ENCODE measurements around the gene GGT1. TPM values are rescaled to one million over a fixed set of nuclear protein-coding genes. Genes with fewer than 3 reads are reported as not detected.

The GGT1 gene
- total and polyA plus RNA-seq, 2 of the 8 experiments (the other 6 are each of a cell fraction or from before 2014, with no cell fraction given): 14.4 to 29.2 TPM

DNA sequence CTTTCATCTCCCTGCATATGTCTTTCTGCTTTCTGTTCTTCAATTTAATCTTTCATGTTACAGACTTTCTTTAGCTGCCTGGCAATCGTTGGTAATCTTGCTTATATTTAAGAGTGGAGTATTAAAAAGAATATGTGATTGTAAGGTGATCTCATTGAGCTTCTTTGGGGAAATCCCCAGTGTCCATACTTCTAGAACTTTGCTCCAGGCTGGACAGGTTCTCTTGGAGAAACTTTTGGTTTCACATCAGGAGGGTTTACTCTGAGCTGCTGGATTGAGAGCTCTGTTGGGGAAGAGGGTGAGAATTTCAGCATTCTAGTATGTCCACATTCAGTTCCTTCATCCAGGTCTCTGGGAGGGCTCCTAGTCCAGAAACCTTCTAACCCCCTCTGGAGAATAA is 26.2 kb upstream of the GGT1 start:
- Histone ChIP-seq H3K4me2 (ENCODE audit: insufficient read depth in 1 of 2, low read depth in 2 of 2, low read length in 2 of 2) (no peak overlapping the region), H3K9me3 (ENCODE audit: insufficient read depth in 2 of 2, low read depth in 1 of 2, low read length in 1 of 2) (no peaks in the 10 kb centered on the region), H3K36me3 (ENCODE audit: control insufficient read depth in 2 of 4, insufficient read depth in 4 of 4, low read length in 3 of 4) (peaks cover 15 to 30% (median 24%) of the 10 kb centered on the region in 4 experiments), H3K18ac (ENCODE audit: extremely low read depth, low read length) (no peak overlapping the region), H3K27me3 (replicated peaks in 1 of 4; ENCODE audit: control insufficient read depth in 3 of 4, extremely low read depth in 1 of 4, insufficient read depth in 3 of 4, low read length in 3 of 4) (no peaks in the 10 kb centered on the region), H2AK5ac (ENCODE audit: low read depth, low read length) (no peak overlapping the region), H3K4me1 (replicated peaks in 1 of 4; ENCODE audit: control insufficient read depth in 3 of 4, insufficient read depth in 4 of 4, low read length in 3 of 4) (no peaks in the 10 kb centered on the region; a peak in 1 of 7 replicates), H4K91ac (replicated peaks; ENCODE audit: insufficient read length, low read length) (no peak overlapping the region), H3K9ac (replicated peaks in 1 of 4; ENCODE audit: extremely low read depth in 1 of 4, low read depth in 3 of 4, low read length in 3 of 4) (no peak overlapping the region), H2BK15ac (ENCODE audit: low read length) (no peak overlapping the region), H3K4ac (replicated peaks; ENCODE audit: insufficient read length, low read depth, low read length) (no peak overlapping the region), H4K8ac (ENCODE audit: extremely low read depth, insufficient read depth, low read length) (no peak overlapping the region), H3K79me1 (ENCODE audit: low read depth, low read length) (0 out of 2 replicates have a peak, but pooled peaks cover 2% of the 10 kb centered on the region), H3K14ac (ENCODE audit: insufficient read length) (no peak overlapping the region), H3K79me2 (ENCODE audit: control insufficient read depth in 1 of 2, insufficient read depth in 2 of 2, low read length in 2 of 2) (no peaks in the 10 kb centered on the region), H2BK20ac (ENCODE audit: low read length) (no peak overlapping the region), H4K5ac (ENCODE audit: insufficient read length, low read depth, low read length) (no peak overlapping the region), H3K27ac (ENCODE audit: low read depth, low read length) (no peak overlapping the region), H3K23me2 (ENCODE audit: low read depth, low read length) (no peaks in the 10 kb centered on the region), H3K23ac (ENCODE audit: insufficient read length) (no peak overlapping the region), H4K20me1 (replicated peaks in 1 of 2; ENCODE audit: control insufficient read depth in 1 of 2, insufficient read depth in 2 of 2, low read length in 2 of 2) (peaks cover 2 to 4% of the 10 kb centered on the region in 2 experiments), H2BK5ac (ENCODE audit: low read depth, low read length) (no peak overlapping the region), H3K56ac (replicated peaks; ENCODE audit: insufficient read length, low read depth, low read length) (no peak overlapping the region), H2BK120ac (replicated peaks; ENCODE audit: low read depth, low read length) (no peak overlapping the region), H2AFZ (ENCODE audit: low read length) (no peak overlapping the region), H2BK12ac (ENCODE audit: low read depth, low read length) (no peak overlapping the region), H3K4me3 (ENCODE audit: extremely low read depth in 1 of 4, insufficient read depth in 2 of 4, low read depth in 3 of 4, low read length in 4 of 4) (no peak overlapping the region)
- FAIRE-seq (no peak), DNase-seq (ENCODE audit: low read depth in 1 of 2, low spot score in 2 of 2) (no peak)
- POLR2A ChIA-PET (ENCODE audit: partially characterized antibody): interaction anchor here (1.1 to 4.4 kb wide), 7 partner anchors 9 to 20 kb away, joined by 3 to 26 read pairs (median 4); partner anchors contain the start of gene LRRC75B
- 77% methylated on average over 1 of the region's 1 CpG; no CpG with 5 or more reads in 1 of the 2 experiments for WGBS, 2 experiments (ENCODE audit: extremely low coverage in 1 of 2, insufficient coverage in 1 of 2, insufficient read length in 1 of 2, insufficient replicate concordance in 2 of 2, low coverage in 1 of 2, low lambda C conversion rate in 2 of 2, missing lambda C conversion rate in 1 of 2)
- CTCF ChIA-PET (ENCODE audit: partially characterized antibody): interaction anchor here (1.3 to 1.5 kb wide), 2 partner anchors 7 to 226 kb away, joined by 3 to 4 read pairs; no protein-coding TSS in a partner anchor
- TF ChIP-seq BACH1 (IDR thresholded peaks at IDR 0.05; ENCODE audit: low read length) (no peak), RXRA (IDR thresholded peaks at IDR 0.05; ENCODE audit: insufficient read depth, low read depth, low read length) (no peak), SIX5 (IDR thresholded peaks at IDR 0.05; ENCODE audit: low read depth, low read length) (no peak), GABPA (IDR thresholded peaks at IDR 0.05; ENCODE audit: borderline replicate concordance, insufficient read depth, low read length) (no peak), ASH2L (IDR thresholded peaks at IDR 0.05; ENCODE audit: low read length) (no peak), HDAC2 (IDR thresholded peaks at IDR 0.05; ENCODE audit: borderline replicate concordance in 1 of 2, low read depth in 2 of 2, low read length in 2 of 2) (no peak), TAF7 (optimal IDR thresholded peaks at IDR 0.05; ENCODE audit: borderline replicate concordance, low read depth, low read length) (no peak), RNF2 (IDR thresholded peaks at IDR 0.05; ENCODE audit: borderline replicate concordance, low read depth, low read length, missing control alignments, poor library complexity, severe bottlenecking) (no peak), BCL11A (IDR thresholded peaks at IDR 0.05; ENCODE audit: low read depth in 2 of 2, low read length in 2 of 2) (no peak), BRCA1 (IDR thresholded peaks at IDR 0.05; ENCODE audit: low read depth, low read length) (no peak), POU5F1 (IDR thresholded peaks at IDR 0.05; ENCODE audit: low read depth, low read length) (no peak), KDM5A (IDR thresholded peaks at IDR 0.05; ENCODE audit: low read length) (no peak)
- TF ChIP-seq, protein P1, sequence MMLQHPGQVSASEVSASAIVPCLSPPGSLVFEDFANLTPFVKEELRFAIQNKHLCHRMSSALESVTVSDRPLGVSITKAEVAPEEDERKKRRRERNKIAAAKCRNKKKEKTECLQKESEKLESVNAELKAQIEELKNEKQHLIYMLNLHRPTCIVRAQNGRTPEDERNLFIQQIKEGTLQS (IDR thresholded peaks at IDR 0.05; ENCODE audit: insufficient read depth, low read depth, low read length): no peak

All from H1 (cell line).